Mesothelial cell of epicardium (in vitro differentiated cells): ENCODE measurements around the gene SYCE1. TPM values are rescaled to one million over a fixed set of nuclear protein-coding genes. Genes with fewer than 3 reads are reported as not detected.
"Not testable (repeated sequence)": the region's sequence is repeated elsewhere in the genome, so short reads cannot be mapped to it uniquely, and the experiment has no call there.

Source experiments
- DNase-seq, 2 experiments: peaks; one replicate each; pipeline ENCODE4 v3.0.0; 2021; ENCODE audit warnings: low spot score in 2 of 2; ENCODE audit not compliant: unreplicated experiment in 2 of 2
- H3K27ac Mint-ChIP-seq: 2 replicates; pipeline ENCODE4 v1.8.0; 2021; ENCODE audit warnings: mixed read lengths
- H3K27me3 Mint-ChIP-seq: 2 replicates; pipeline ENCODE4 v1.8.0; 2021; ENCODE audit warnings: low read depth, mixed read lengths
- H3K36me3 Mint-ChIP-seq: 2 replicates; pipeline ENCODE4 v1.8.0; 2021; ENCODE audit warnings: mixed read lengths
- H3K4me1 Mint-ChIP-seq: 2 replicates; pipeline ENCODE4 v1.8.0; 2021; ENCODE audit warnings: mixed read lengths
- H3K4me3 Mint-ChIP-seq: 2 replicates; pipeline ENCODE4 v1.8.0; 2021; ENCODE audit warnings: mild to moderate bottlenecking, moderate library complexity, mixed read lengths
- H3K9me3 Mint-ChIP-seq: 2 replicates; pipeline ENCODE4 v1.8.0; 2021; ENCODE audit warnings: mixed read lengths
- CTCF ChIP-seq: fragments of 200-600 bp; sonication (generic); IDR thresholded peaks from one replicate; pipeline ENCODE4 v1.5.0; 2021; ENCODE audit warnings: antibody characterized with exemption; ENCODE audit not compliant: unreplicated experiment
- total RNA-seq: library from RNA; stranded (reverse); gene quantifications from 3 replicates; pipeline ENCODE4 v1.2.1, GENCODE V29; 2021

SYCE1 gene
- total RNA-seq, 1 donor from 2014 or later = not detected

DNA sequence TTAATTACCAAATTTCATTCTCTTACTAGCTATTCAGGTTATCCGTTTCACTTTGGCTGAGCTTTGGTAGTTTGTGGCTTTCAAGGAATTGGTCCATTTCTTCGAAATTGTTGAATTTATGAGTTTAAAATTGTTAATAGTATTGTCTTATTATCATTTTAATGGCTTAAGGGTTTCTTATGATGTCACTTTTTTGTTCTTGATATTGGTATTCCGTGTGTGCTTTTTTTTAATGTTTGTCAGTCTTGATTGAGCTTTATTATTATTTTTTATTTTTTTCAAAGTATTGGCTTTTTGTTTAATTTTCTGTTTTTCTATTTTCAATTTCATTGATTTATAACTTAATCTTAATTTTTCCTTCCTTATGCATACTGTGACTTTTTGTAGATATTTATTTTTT lies 35.3 kb upstream of the SYCE1 start:
- Mint-ChIP-seq H3K4me3 (no peak overlapping the region), H3K36me3 (peaks cover 2% of the 10 kb centered on the region), H3K27ac (no peak overlapping the region), H3K4me1 (no peaks in the 10 kb centered on the region), H3K9me3 (peaks cover 84% of the 10 kb centered on the region), H3K27me3 (no peaks in the 10 kb centered on the region)
- DNase-seq = no peak
- no peak for TF ChIP-seq CTCF

DNA sequence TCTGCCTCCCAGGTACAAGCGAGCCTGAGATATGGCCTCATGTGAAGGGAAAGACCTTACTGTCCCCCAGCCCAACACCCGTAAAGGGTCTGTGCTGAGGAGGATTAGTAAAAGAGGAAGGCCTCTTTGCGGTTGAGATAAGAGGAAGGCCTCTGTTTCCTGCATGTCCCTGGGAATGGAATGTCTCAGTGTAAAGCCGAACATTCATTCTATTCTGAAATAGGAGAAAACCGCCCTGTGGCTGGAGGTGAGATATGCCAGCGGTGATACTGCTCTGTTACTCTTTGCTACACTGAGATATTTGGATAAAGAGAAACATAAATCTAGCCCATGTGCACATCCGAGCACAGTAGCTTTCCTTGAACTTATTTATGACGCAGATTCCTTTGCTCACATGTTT lies 34.5 kb upstream of the SYCE1 start:
- H3K9me3 Mint-ChIP-seq = peaks cover 85% of the 10 kb centered on the region
- H3K4me3 Mint-ChIP-seq, H3K4me1 Mint-ChIP-seq, DNase-seq, H3K27ac Mint-ChIP-seq, H3K27me3 Mint-ChIP-seq, H3K36me3 Mint-ChIP-seq: not testable (repeated sequence)

- DNase-seq = no peak
- TF ChIP-seq CTCF = no peak
- no peaks in the 10 kb centered on the region for H3K4me1 Mint-ChIP-seq
- no peak overlapping the region for H3K27ac Mint-ChIP-seq
- no peaks in the 10 kb centered on the region for H3K27me3 Mint-ChIP-seq
- no peak overlapping the region for H3K4me3 Mint-ChIP-seq
- peaks cover 66% of the 10 kb centered on the region for H3K9me3 Mint-ChIP-seq
- peaks cover 4% of the 10 kb centered on the region for H3K36me3 Mint-ChIP-seq
These were observed 27.3 kb upstream of the SYCE1 start for GRCh38 chr10:133592716-133593115.

DNA sequence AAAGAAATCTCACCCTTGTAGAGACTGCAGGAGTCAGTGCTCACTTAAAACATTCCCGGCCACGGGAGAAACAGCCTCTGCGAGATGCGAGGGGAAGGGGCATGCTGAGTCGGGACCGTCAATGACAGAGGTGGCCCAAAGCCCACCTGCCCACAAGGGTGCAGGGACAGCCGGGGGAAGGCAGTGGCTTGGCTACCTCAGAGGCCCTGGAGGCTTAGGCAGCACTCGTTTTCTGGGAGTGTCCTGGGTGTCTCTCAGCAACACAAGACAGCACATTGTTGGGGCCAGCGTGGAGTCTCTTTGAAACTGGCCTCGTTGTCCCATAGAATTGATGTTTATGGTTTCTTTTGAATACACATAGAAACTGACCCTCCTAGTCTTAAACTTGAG lies 25.6 kb upstream of the SYCE1 start:
- H3K9me3 Mint-ChIP-seq = peaks cover 62% of the 10 kb centered on the region
- no peaks in the 10 kb centered on the region for H3K27me3 Mint-ChIP-seq
- DNase-seq = no peak
- peaks cover 2% of the 10 kb centered on the region for H3K36me3 Mint-ChIP-seq
- no peak overlapping the region for H3K27ac Mint-ChIP-seq
- no peak for TF ChIP-seq CTCF
- H3K4me3 Mint-ChIP-seq = no peak overlapping the region
- no peaks in the 10 kb centered on the region for H3K4me1 Mint-ChIP-seq

DNA sequence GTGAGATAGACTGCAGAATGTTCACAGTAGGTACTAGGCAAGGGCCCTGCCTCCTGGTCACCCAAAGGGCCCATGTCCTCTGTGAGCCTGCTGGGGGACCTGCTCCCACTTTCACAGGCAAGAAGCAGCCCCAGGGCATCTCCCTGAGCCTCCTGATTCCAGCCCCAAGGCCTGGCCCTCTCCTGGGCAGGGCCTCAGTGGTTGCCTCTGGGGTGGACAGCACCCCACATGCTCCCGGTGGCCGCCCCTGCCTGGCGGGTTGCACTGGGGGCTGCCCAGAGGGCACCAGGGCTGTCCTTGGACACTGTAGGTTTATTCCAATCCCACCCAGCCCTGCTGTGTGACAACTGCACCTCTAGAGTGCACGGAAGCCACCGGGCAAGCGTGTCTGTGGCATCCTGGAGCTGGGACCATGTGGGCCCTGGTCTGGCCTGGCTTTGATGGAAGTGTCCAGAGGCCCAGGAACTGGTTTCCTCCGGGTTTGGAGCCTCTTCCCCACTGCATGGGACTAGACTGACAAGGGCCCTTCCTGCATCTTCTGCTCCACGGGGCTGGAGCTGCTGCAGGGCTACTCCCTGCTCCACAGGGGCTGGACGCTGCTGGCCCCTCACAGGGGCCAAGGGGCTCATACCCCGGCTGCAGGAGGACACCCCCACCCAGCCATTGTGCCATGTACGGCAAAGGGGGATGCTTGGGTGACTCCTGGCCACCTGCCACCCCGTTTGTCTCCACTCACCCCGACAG lies 25.0 kb upstream of the SYCE1 start:
- no peak for TF ChIP-seq CTCF
- no peaks in the 10 kb centered on the region for H3K4me1 Mint-ChIP-seq
- H3K4me3 Mint-ChIP-seq = no peak overlapping the region
- H3K9me3 Mint-ChIP-seq = peaks cover 57% of the 10 kb centered on the region
- H3K36me3 Mint-ChIP-seq = peaks cover 2% of the 10 kb centered on the region
- no peaks in the 10 kb centered on the region for H3K27me3 Mint-ChIP-seq
- no peak for DNase-seq
- no peak overlapping the region for H3K27ac Mint-ChIP-seq

DNA sequence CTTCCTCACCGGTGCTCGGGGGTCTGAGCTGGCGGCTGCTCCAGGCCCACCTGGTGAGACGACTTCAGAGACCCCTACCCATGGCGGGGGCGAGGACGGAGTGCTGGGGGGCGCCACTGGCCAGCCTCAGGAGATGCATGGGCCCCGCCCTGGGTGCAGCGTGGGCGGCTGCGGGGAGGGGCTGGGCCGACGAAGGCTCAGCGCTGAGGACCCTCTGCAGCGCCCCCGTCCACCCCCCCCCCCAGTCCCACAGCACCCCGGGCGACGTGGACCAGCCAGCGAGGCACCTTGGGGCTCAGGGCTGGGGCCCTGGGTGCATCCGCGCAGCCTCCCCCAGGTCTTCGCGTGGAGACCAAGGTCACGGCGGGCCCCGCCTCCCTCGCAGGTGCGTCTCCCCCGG lies 11.7 kb upstream of the SYCE1 start:
- DNase-seq, H3K27me3 Mint-ChIP-seq, H3K36me3 Mint-ChIP-seq, H3K4me3 Mint-ChIP-seq, H3K4me1 Mint-ChIP-seq, H3K27ac Mint-ChIP-seq: not testable (repeated sequence)
- peaks cover 21% of the 10 kb centered on the region for H3K9me3 Mint-ChIP-seq

DNA sequence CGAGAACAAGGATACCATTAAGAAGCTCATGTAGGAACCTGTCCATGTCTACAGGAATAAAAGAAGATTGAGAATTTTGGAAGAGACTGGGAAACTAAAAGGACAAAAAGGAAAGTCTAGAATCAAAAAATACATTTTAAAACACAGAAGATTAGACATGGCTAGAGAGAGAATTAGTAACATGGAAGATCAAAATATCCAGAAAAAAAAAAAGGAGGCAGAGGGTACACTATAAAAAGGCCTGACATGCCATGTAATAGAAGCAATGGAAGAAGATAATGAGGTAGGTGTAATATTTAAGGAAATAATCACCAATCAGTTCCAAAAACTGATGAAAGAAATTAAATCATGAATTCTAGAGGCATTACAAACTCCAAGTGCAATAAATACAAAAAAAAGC lies 8.1 kb upstream of the SYCE1 start:
- peaks cover 17% of the 10 kb centered on the region for H3K9me3 Mint-ChIP-seq
- H3K27ac Mint-ChIP-seq, H3K4me3 Mint-ChIP-seq, H3K27me3 Mint-ChIP-seq, H3K36me3 Mint-ChIP-seq, DNase-seq, H3K4me1 Mint-ChIP-seq: not testable (repeated sequence)

DNA sequence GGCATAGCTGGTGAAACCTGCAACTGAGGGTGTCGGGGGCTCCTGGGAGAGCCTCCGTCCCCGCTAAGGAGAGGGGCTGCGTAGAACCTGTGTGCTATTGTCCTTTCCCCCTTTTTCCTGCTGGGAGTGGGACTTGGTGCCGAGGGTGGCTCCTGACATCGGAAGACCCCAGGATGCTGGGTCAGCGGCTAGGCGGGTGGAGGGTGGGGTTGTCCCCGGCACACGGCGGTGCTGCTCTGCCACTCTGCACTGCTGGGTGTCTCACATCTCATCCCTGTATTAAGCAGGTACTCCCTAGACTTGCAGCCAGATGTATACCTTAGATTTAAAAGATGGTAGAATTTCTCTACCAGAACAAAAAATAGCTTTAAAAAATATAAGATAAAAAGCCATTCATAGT lies 6.7 kb upstream of the SYCE1 start:
- DNase-seq, H3K4me3 Mint-ChIP-seq, H3K36me3 Mint-ChIP-seq, H3K27ac Mint-ChIP-seq, H3K4me1 Mint-ChIP-seq, H3K27me3 Mint-ChIP-seq: not testable (repeated sequence)
- H3K9me3 Mint-ChIP-seq = peaks cover 17% of the 10 kb centered on the region

DNA sequence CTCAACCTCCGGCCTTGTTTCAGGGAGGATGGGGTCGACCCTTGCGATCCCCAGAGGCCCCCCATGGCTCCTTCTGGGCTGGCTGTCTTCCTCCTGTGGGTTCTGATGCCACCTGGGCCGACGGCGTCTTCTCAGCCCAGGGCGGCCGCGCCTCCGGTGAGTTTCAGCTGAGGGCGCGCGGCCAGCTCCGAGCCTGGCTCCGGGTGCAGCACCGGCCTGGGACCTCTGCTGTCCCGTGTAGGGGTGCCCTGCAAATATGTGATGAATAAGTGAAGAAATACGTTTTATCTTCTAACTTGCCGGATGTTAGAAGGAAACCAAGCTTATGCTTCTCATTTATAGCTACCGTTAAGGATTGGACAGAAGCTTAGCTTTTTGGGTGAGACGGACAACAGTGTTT lies 4.4 kb upstream of the SYCE1 start:
- H3K36me3 Mint-ChIP-seq, H3K27ac Mint-ChIP-seq, DNase-seq, H3K4me3 Mint-ChIP-seq, H3K27me3 Mint-ChIP-seq, H3K4me1 Mint-ChIP-seq: not testable (repeated sequence)
- peaks cover 20% of the 10 kb centered on the region for H3K9me3 Mint-ChIP-seq

DNA sequence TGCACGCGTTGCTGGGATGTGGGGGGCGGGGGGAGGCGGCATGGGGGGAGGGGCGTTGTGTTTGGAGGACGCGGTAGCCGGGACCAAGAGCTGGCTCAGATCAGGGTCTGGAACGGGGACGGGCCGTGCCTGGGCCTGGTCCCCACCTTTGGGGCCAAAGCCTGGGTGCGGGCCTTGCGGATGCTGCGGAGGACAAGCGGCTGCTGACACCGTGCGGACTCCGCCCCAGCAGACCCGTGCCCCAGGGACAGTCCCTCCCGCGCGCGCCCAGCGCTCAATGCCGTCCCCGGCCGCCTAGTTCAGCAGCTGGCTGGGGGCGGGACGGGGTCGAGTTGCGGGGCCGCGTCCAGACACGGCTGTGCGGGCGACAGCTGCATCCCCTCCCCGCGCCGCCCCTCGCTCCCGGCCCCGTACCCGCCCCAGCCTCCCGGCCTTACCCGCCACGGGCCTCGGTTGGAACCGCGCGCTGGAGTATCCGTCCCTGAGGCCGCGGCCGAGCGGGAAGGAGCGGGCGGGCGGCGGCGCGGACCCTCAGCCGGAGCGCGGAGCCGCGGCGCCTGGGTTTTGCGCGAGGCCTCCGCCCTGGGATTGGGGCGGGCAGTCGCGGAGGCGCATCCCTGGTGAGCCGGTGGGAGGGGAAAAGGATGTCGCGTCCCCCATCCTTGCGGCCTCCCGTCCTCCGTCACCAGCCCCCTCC lies 3.6 kb upstream of the SYCE1 start:
- not testable (repeated sequence) for H3K27me3 Mint-ChIP-seq, H3K27ac Mint-ChIP-seq, H3K4me3 Mint-ChIP-seq, H3K4me1 Mint-ChIP-seq, H3K36me3 Mint-ChIP-seq, DNase-seq
- H3K9me3 Mint-ChIP-seq = peaks cover 22% of the 10 kb centered on the region
